Erythroblast (primary cell): ENCODE measurements around the gene TNIK.

Source experiments
- GATA1 ChIP-seq: IDR thresholded peaks from 2 replicates; pipeline ENCODE4 v1.6.1; 2011; ENCODE audit warnings: low read depth, mild to moderate bottlenecking, control low read depth, low read length, moderate library complexity
- POLR2A ChIP-seq: IDR thresholded peaks from 2 replicates; pipeline ENCODE4 v1.6.1; 2011; ENCODE audit warnings: mild to moderate bottlenecking, low read length

DNA sequence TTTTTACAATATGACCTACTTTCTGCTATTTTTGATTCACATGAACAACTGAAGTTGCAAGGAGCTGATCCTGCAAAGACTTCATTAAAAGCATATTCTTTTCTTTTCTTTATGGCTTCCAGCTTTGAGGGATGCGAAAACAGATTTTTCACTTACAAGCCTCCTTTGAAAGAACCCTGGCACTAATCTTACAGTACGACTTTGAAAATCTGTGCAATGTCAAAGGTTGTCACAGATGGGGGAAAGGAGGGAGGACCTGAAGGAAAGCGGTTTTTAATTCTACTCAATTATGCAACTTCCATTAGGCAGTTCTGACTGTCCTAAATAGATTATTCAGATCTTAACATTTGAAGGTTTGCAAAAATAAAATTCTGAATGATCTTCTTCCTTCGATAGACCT is 130.5 kb downstream of the TNIK start:
- TF ChIP-seq POLR2A (no peak), GATA1 (no peak)
